Thyroid gland (tissue), 4 donors: ENCODE data around the gene EDRF1.

ENCODE experiments used
- CTCF ChIP-seq, 6 experiments: fragments of 200-600 bp in 3 of 6; fragments of 450-650 bp in 3 of 6; sonication (generic) in 3 of 6; IDR thresholded peaks; one replicate each; pipeline ENCODE4 v1.5.1; 2016 to 2019; ENCODE audit warnings: antibody characterized with exemption in 6 of 6, mild to moderate bottlenecking in 2 of 6, inconsistent platforms in 1 of 6, moderate library complexity in 1 of 6
- POLR2A ChIP-seq, 2 donors: fragments of 450-650 bp; IDR thresholded peaks; one replicate each; pipeline ENCODE4 v1.6.1; 2017; ENCODE audit warnings: antibody characterized with exemption in 2 of 2, mild to moderate bottlenecking in 2 of 2, moderate library complexity in 1 of 2

GRCh38 chr10:125774581-125775191 is 55.2 kb downstream of the EDRF1 start:
- no peak for TF ChIP-seq CTCF (IDR thresholded peaks at IDR 0.05)
- TF ChIP-seq POLR2A (IDR thresholded peaks at IDR 0.05), result no peak
